Stimulated activated CD8-positive, alpha-beta memory T cell treated with anti-CD3 and anti-CD28 coated beads, Interleukin-7, amount 100 ng/mL, for 48 hours (primary cell): Measurements from ENCODE around the gene NDUFC1.

Experiments used
- DNase-seq, 2 donors: peaks; one replicate each; pipeline ENCODE4 v3.0.0-alpha.2; 2020; ENCODE audit warnings: low read depth in 1 of 2; ENCODE audit errors: extremely low read depth in 1 of 2

Gene NDUFC1

GRCh38 chr4:139300431-139301112 is 1.7 kb downstream of the NDUFC1 start:
- DNase-seq: peak in 1 of 2 donors; percentile 17

DNA sequence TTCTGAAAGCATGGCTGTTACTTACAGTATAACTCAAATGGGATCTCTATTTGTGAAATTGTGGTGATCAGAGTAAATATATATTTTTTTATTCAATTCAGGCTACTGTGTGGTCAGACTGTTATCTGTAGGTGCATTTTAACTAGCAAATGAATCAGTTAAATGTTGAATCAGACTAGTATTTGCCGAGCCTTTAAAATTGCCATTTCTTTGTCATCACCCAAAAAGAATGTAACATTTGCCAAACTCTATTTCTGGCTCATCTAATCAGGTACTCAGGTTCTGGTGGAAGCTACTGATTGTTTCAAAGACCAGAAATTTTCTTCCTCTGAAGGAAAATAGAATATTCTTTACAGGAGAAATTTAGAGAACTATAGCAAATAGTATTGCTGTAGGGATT is 2.7 kb downstream of the NDUFC1 start:
- no peak for DNase-seq

GRCh38 chr4:139297001-139297410 is 5.3 kb downstream of the NDUFC1 start:
- no peak for DNase-seq

DNA sequence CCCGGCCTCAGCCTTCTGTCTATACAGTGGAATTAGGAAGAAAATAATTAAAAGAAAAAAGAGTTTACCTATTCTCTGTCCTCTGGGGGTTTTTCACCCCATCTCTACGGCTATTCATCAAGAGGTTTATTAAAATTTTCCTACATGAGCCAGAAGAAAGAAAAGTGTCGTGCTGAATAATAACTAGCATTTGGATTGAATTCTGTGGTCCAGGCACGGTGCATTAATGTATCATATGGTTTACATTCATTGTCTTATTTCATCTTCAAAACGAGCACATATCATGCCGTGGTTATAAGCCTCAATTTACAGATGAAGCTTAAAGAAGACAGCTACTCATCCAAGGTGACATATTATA is 6.4 kb downstream of the NDUFC1 start:
- DNase-seq: no peak

- DNase-seq: peak; percentile 92 to 95
Measured at GRCh38 chr4:139295206-139295941, 6.9 kb downstream of the NDUFC1 start.

GRCh38 chr4:139286186-139286698 is 16.0 kb downstream of the NDUFC1 start:
- DNase-seq: no peak

- DNase-seq: no peak
Measured at GRCh38 chr4:139282721-139283075, 19.6 kb downstream of the NDUFC1 start.

DNA sequence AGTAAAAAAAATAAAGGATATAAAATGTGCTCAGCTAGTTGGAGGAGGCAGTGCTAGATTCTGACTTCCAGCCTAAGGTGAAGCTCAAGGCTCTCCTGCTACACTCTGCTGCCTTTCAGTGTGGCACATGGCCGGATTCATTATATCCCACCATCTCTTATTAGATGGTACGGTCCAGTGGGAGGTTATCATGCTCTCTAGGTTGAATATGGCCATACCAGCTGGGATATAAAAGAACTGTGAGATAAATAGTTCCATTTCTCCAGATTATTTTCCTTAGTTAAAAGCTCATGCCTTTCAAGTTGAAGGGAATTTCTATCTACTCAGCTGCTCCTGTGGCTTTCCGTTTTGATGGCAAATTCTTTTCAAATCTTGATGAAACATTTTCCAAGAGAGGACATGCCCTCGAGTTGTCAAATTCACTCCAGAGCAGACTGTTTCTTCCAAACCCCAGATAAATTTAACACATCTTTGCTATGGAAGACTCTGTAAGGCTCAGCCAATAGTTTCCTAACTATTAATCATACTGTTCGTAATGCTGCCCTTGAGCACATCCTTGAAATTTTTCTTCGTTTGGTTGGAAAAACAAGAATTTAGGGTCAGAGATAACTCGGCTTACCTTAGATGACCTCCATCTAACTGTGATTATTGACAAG is 20.1 kb downstream of the NDUFC1 start:
- no peak for DNase-seq

DNA sequence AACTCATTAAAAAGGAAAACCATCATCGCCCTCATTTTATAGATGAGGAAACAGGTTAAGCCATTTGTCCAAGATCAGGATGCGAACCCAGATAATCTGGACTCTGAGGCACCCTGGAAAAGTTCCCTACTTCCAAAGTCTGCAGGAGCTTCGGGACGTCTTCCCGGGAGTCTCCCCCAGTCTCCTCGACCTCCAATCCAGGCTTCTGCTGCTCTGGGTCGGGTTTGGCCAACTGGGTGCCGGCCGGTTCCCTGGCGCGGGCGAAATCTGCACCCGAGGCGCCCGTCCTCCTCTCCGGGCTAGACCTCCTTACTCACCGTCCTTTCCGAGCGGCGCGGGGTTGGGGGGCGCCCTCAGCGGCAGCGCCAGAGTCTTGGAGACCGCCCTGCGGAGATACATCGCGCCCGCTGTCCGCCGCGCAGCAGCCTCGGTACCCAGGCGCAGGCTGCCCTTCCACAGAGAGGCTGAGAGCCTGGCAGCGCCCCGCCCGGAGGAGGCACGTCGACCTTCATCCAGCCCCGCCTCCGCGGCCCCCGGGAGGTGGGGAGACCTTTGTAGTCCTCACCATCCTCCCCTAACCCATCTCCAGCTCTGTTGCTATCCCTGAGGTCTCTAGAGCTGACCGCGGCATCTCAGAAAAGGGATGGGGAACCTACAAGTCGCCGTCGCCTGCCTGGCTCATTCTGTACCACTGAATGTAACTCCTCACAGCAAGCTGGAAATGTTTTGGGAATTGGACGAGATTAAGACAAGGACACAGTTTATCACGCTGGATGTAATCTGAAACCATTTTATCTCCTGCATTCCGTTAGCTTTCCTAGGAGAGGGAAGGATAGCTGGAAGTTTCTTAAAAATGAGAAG is 22.3 kb downstream of the NDUFC1 start, which contains the start of gene MGARP:
TSS of gene MGARP (minus strand) at position 466 of the 861 bp plus-strand sequence. CDS start at position 399, 67 bp downstream.
- no peak for DNase-seq

DNA sequence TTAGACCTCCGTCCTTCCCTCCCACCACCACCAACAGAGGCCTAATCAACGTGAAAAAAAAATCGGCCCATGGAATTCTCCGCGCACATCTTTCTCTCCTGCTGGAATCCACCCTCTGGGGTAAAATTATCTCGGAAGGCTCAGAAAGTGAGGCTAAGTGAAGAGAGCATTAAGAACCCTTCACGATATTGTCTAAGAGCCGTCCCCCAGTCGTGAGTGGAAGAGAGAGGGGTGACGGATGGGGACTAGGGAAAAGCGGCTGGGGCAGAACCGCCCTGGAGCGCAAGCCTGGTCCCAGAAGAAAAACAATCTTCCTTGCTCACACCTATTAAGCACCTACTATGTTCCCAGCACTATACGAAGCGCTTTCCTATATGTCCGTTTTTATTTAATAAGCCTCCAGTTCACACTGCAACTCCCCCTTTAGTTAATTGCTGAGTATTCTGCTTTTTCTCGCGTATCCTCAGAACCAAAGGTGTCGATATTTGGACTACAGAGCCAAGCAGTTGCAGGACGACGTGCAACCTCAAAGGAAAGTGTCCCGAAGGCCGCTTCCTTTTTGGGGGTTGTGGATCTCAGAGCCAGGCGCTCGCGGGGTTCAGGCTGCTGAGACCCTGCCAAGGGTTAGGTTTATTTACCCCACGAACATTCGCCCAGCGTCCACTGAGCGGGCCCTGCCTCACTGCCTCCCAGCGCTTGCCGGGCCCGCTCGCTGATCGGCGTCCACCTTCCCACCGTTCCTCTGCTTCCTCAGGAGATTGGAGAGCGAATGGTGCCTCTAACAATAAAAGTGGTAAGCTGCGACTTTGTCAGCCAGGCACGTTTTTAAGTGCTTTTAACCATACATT is 23.1 kb downstream of the NDUFC1 start:
- DNase-seq: no peak

DNA sequence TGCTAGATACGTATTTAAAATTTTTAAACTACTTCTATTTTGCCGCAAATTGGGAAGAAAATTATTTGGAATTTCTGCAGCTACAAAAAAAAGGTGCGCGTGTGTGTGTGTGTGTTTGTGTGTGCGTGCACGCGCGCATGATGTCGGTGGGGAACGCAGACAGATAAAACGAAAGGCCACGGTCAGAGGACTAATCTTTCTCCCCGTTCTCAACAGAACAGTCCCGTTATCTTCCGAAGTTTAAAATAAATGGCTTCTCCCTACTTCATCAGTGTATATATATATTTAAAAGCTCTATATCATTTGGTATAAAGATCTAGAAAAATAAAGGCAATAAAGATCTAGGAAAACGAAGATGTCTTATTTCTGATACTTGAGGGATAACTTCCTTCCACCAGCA is 23.8 kb downstream of the NDUFC1 start:
- DNase-seq: no peak

DNA sequence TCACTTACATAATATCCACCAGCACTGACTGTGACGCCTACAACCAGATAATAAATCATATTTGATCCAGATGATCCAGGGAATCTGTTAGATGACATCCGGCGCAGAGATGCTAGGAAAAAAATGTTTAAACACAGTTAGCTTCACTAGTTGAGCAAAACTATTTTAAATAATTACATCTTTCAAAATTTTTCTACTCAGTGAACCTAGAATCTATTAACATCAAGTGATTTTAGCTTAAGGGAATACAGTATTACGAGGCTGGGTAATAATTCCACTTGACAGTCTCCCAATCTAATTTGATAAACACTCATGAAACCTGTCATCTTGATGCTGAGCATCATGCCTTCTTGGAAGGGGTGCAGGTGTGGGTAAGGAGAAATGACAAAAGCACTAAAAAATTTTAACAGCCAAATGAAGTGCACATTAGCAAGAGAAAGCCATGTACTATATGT is 27.0 kb downstream of the NDUFC1 start:
- no peak for DNase-seq

GRCh38 chr4:139274790-139275189 is 27.5 kb downstream of the NDUFC1 start:
- no peak for DNase-seq

GRCh38 chr4:139273835-139274234 is 28.4 kb downstream of the NDUFC1 start:
- DNase-seq: no peak

GRCh38 chr4:139267301-139267700 is 35.0 kb downstream of the NDUFC1 start:
- DNase-seq: no peak

- DNase-seq: peak; percentile 74 to 92
Measured at GRCh38 chr4:139266583-139267257, 35.6 kb downstream of the NDUFC1 start.

- DNase-seq: no peak
Measured at GRCh38 chr4:139266208-139266582, 36.1 kb downstream of the NDUFC1 start.

- DNase-seq: no peak
Measured at GRCh38 chr4:139265654-139266053, 36.6 kb downstream of the NDUFC1 start.

DNA sequence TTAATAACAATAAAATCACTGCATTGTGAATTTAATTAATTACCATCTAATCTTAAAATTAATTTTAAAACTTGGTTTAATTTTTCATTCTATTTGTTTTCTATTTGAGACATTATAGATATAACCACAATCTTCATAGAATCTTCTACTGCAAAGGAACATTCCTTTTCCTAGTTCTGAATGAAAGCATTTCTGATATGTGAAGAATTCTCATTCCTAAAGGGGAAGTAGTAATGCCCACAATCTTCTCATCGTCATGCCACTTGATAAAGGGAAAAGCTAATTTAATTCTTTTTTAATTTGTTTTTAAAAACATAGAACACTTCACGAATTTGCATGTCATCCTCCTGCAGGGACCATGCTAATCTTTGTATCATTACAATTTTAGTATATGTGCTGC is 45.9 kb downstream of the NDUFC1 start:
- DNase-seq: no peak
